Measurements from ENCODE around the gene CCSER2. TPM values are rescaled to one million over a fixed set of nuclear protein-coding genes. Genes with fewer than 3 reads are reported as not detected.

CCSER2 gene
- polyA plus RNA-seq, 3 donors = 7.4 to 23.3 (median 14.3) TPM

GRCh38 chr10:84298057-84298456 lies 30.3 kb upstream of the CCSER2 start:
- intact Hi-C loops (cut with micrococcal nuclease) = no loop called here
- no peaks in the 10 kb centered on the region for H3K27me3 ChIP-seq (ENCODE audit: control insufficient read depth in 2 of 2, insufficient read depth in 2 of 2, low read length in 2 of 2)
- no peak overlapping the region for H3K4me2 ChIP-seq (replicated peaks; ENCODE audit: extremely low read depth, low read length, poor library complexity, severe bottlenecking)
- H3K27ac ChIP-seq (ENCODE audit: low read depth in 1 of 2, low read length in 2 of 2) = no peak overlapping the region
- no peaks in the 10 kb centered on the region for H3K36me3 ChIP-seq (replicated peaks in 1 of 2; ENCODE audit: control insufficient read depth in 1 of 2, insufficient read depth in 2 of 2, low read length in 2 of 2)
- H3K4me1 ChIP-seq (ENCODE audit: control insufficient read depth in 1 of 2, insufficient read depth in 2 of 2, low read length in 2 of 2) = no peaks in the 10 kb centered on the region
- no peaks in the 10 kb centered on the region for H3K79me2 ChIP-seq (ENCODE audit: insufficient read depth, low read length)
- Mint-ChIP-seq H3K4me3 (no peak overlapping the region), H3K36me3 (no peaks in the 10 kb centered on the region), H3K4me1 (no peaks in the 10 kb centered on the region), H3K9me3 (no peaks in the 10 kb centered on the region), H3K27me3 (ENCODE audit: low read depth in 3 of 3) (peaks cover 1 to 6% (median 4%) of the 10 kb centered on the region in 3 donors), H3K27ac (no peak overlapping the region)
- H3K9ac ChIP-seq (ENCODE audit: insufficient read depth, low read length, poor library complexity, severe bottlenecking) = no peak overlapping the region
- H4K20me1 ChIP-seq (ENCODE audit: insufficient read depth, low read length) = no peaks in the 10 kb centered on the region
- 40% methylated on average over 2 of the region's 3 CpGs for WGBS (ENCODE audit: insufficient coverage)
- H3K4me3 ChIP-seq (replicated peaks in 1 of 3; ENCODE audit: low read depth in 2 of 3, low read length in 3 of 3) = no peak overlapping the region
- no peak for DNase-seq
- H3K9me3 ChIP-seq (replicated peaks in 1 of 2; ENCODE audit: control insufficient read depth in 1 of 2, insufficient read depth in 1 of 2, low read length in 2 of 2) = no peaks in the 10 kb centered on the region
- no peak for TF ChIP-seq CTCF (IDR thresholded peaks at IDR 0.05)
- no peak overlapping the region for H2AFZ ChIP-seq (ENCODE audit: insufficient read depth, low read depth, low read length, poor library complexity, severe bottlenecking)

GRCh38 chr10:84302223-84302622 lies 26.2 kb upstream of the CCSER2 start:
- Mint-ChIP-seq H3K4me3 (no peak overlapping the region), H3K4me1 (no peaks in the 10 kb centered on the region), H3K36me3 (no peaks in the 10 kb centered on the region), H3K9me3 (peaks cover 0 to 3% (median 2%) of the 10 kb centered on the region in 7 donors), H3K27me3 (ENCODE audit: low read depth in 3 of 3) (peaks cover 2 to 8% (median 3%) of the 10 kb centered on the region in 3 donors), H3K27ac (no peak overlapping the region)
- no peak for DNase-seq
- no peak overlapping the region for H3K4me2 ChIP-seq (replicated peaks; ENCODE audit: extremely low read depth, low read length, poor library complexity, severe bottlenecking)
- 80% methylated on average over 1 of the region's 2 CpGs for whole genome bisulfite sequencing (ENCODE audit: insufficient coverage)
- TF ChIP-seq CTCF (IDR thresholded peaks at IDR 0.05) = no peak
- H3K27ac ChIP-seq (ENCODE audit: low read depth in 1 of 2, low read length in 2 of 2) = no peak overlapping the region
- no peaks in the 10 kb centered on the region for H3K9me3 ChIP-seq (replicated peaks in 1 of 2; ENCODE audit: control insufficient read depth in 1 of 2, insufficient read depth in 1 of 2, low read length in 2 of 2)
- H3K36me3 ChIP-seq (replicated peaks in 1 of 2; ENCODE audit: control insufficient read depth in 1 of 2, insufficient read depth in 2 of 2, low read length in 2 of 2) = no peaks in the 10 kb centered on the region
- no peak overlapping the region for H3K9ac ChIP-seq (ENCODE audit: insufficient read depth, low read length, poor library complexity, severe bottlenecking)
- H3K4me3 ChIP-seq (replicated peaks in 1 of 3; ENCODE audit: low read depth in 2 of 3, low read length in 3 of 3) = no peak overlapping the region
- intact Hi-C loops (cut with micrococcal nuclease) = no loop called here
- no peaks in the 10 kb centered on the region for H3K27me3 ChIP-seq (ENCODE audit: control insufficient read depth in 2 of 2, insufficient read depth in 2 of 2, low read length in 2 of 2)
- H2AFZ ChIP-seq (ENCODE audit: insufficient read depth, low read depth, low read length, poor library complexity, severe bottlenecking) = no peak overlapping the region
- no peaks in the 10 kb centered on the region for H3K79me2 ChIP-seq (ENCODE audit: insufficient read depth, low read length)
- no peaks in the 10 kb centered on the region for H4K20me1 ChIP-seq (ENCODE audit: insufficient read depth, low read length)
- no peaks in the 10 kb centered on the region for H3K4me1 ChIP-seq (ENCODE audit: control insufficient read depth in 1 of 2, insufficient read depth in 2 of 2, low read length in 2 of 2)

Data from CD14-positive monocyte (primary cell).